PC-3 (cell line): Measurements from ENCODE around the gene TMEM54. TPM values are rescaled to one million over a fixed set of nuclear protein-coding genes. Genes with fewer than 3 reads are reported as not detected.

Source experiments
- ATAC-seq: fragments of 200-7000 bp; cut with Tn5 transposase; 2 replicates; pipeline ENCODE4 v1.9.1; 2020; ENCODE audit warnings: mild to moderate bottlenecking, moderate library complexity
- BruUV-seq: library from RNA; stranded (reverse); fragments of 400-500 nt; replicated peaks from 2 replicates; lab custom pipeline; 2021; lab: Mats Ljungman, UMichigan
- CTCF ChIA-PET: fragments of 300-600 bp; sonication (Branson Sonifier 250); formaldehyde crosslinking; loops from one replicate; lab custom pipeline; 2022; ENCODE audit warnings: antibody characterized with exemption; lab: Charles Lee
- POLR2A ChIA-PET: fragments of 300-600 bp; sonication (Branson Sonifier 250); formaldehyde crosslinking; loops from one replicate; lab custom pipeline; 2022; ENCODE audit warnings: antibody characterized with exemption; ENCODE audit not compliant: unreplicated experiment; lab: Charles Lee
- DNase-seq: peaks from one replicate; pipeline ENCODE4 v3.0.0-alpha.2; 2015
- H2AFZ ChIP-seq: fragments of 300-600 bp; sonication (generic); 2 replicates; pipeline ENCODE4 v1.6.0; 2016; ENCODE audit warnings: antibody characterized with exemption, low read length
- H3F3A ChIP-seq: fragments of 300-600 bp; sonication (generic); one replicate; pipeline ENCODE4 v1.6.0; 2017; ENCODE audit warnings: antibody characterized with exemption, low read length, control low read depth, mild to moderate bottlenecking; ENCODE audit not compliant: unreplicated experiment
- H3K27ac ChIP-seq: fragments of 300-600 bp; sonication (generic); 2 replicates; pipeline ENCODE4 v1.5.1; 2016; ENCODE audit warnings: mild to moderate bottlenecking, low read length
- H3K27me3 ChIP-seq: fragments of 300-600 bp; sonication (generic); 2 replicates; pipeline ENCODE4 v1.6.1; 2016; ENCODE audit warnings: low read length, mixed read lengths
- H3K36me3 ChIP-seq: fragments of 300-600 bp; sonication (generic); 2 replicates; pipeline ENCODE4 v1.6.1; 2016; ENCODE audit warnings: low read depth, mixed run types, low read length, mixed read lengths
- H3K4me1 ChIP-seq: fragments of 300-600 bp; sonication (generic); 2 replicates; pipeline ENCODE4 v1.5.1; 2016; ENCODE audit warnings: low read length; ENCODE audit not compliant: insufficient read depth
- H3K4me2 ChIP-seq: fragments of 300-600 bp; sonication (generic); 2 replicates; pipeline ENCODE4 v1.6.0; 2016; ENCODE audit warnings: low read length
- H3K4me3 ChIP-seq: fragments of 300-600 bp; sonication (generic); 2 replicates; pipeline ENCODE4 v1.5.1; 2016; ENCODE audit warnings: mild to moderate bottlenecking, low read length, mixed read lengths
- H3K79me2 ChIP-seq: fragments of 300-600 bp; sonication (generic); 2 replicates; pipeline ENCODE4 v1.6.1; 2017; ENCODE audit warnings: low read length, mixed read lengths
- H3K9ac ChIP-seq: fragments of 300-600 bp; sonication (generic); 2 replicates; pipeline ENCODE4 v1.6.0; 2016; ENCODE audit warnings: mild to moderate bottlenecking, low read length
- H3K9me2 ChIP-seq: fragments of 300-600 bp; sonication (generic); replicated peaks from 2 replicates; pipeline ENCODE4 v1.6.1; 2016; ENCODE audit warnings: mixed run types, low read length, mixed read lengths
- H3K9me3 ChIP-seq: fragments of 300-600 bp; sonication (generic); 2 replicates; pipeline ENCODE4 v1.6.1; 2016; ENCODE audit warnings: low read length, mixed read lengths
- H4K20me1 ChIP-seq: fragments of 300-600 bp; sonication (generic); 2 replicates; pipeline ENCODE4 v1.6.1; 2016; ENCODE audit warnings: low read length, mixed read lengths
- CTCF ChIP-seq: fragments of 300-600 bp; sonication (generic); conservative IDR thresholded peaks from 2 replicates; pipeline ENCODE4 v1.5.1; 2017; ENCODE audit warnings: antibody characterized with exemption, low read depth, mild to moderate bottlenecking, low read length
- EZH2 ChIP-seq: fragments of 300-600 bp; sonication (generic); IDR thresholded peaks from one replicate; pipeline ENCODE4 v1.6.1; 2017; ENCODE audit warnings: antibody characterized with exemption, mild to moderate bottlenecking, low read length; ENCODE audit not compliant: unreplicated experiment
- EZH2phosphoT487 ChIP-seq: fragments of 300-600 bp; sonication (generic); IDR thresholded peaks from 2 replicates; pipeline ENCODE4 v1.6.1; 2018; ENCODE audit warnings: mild to moderate bottlenecking, antibody characterized with exemption, low read length, borderline replicate concordance
- intact Hi-C: fragments of 100-400 bp; cut with micrococcal nuclease; formaldehyde crosslinking; loops from 2 replicates; pipeline ENCODE4 v1.9.0; 2023
- total RNA-seq: library from RNA; depleted of rRNA; stranded (reverse); fragments of >200 nt; gene quantifications from 2 replicates; pipeline ENCODE4 v1.2.3, GENCODE V29; 2014

TMEM54 gene
- total RNA-seq, 1 experiment from 2014 or later, result 175 TPM

- intact Hi-C loops, result loop anchor here (1.0 kb wide), 1 partner anchor 159 kb away; no protein-coding TSS in a partner anchor
- Histone ChIP-seq H2AFZ (peak overlapping the region; percentile 58), H3K9me3 (no peaks in the 10 kb centered on the region), H3K79me2 (no peaks in the 10 kb centered on the region), H3K9me2 (no peaks in the 10 kb centered on the region), H3K4me2 (peak overlapping the region; percentile 77), H3K36me3 (no peaks in the 10 kb centered on the region), H3F3A (no peaks in the 10 kb centered on the region), H3K27ac (no peak overlapping the region), H3K4me3 (peak overlapping the region; percentile 47; the same call in 1 of the 2 replicates), H3K9ac (no peak overlapping the region), H4K20me1 (no peaks in the 10 kb centered on the region), H3K27me3 (peaks cover 10% of the 10 kb centered on the region; the same call in 1 of the 2 replicates), H3K4me1 (0 out of 2 replicates have a peak, but pooled peaks cover 4% of the 10 kb centered on the region)
- no TSS peak for BruUV-seq
- no peak for TF ChIP-seq EZH2phosphoT487
- no peak for TF ChIP-seq CTCF
- no peak for TF ChIP-seq EZH2
- no peak for DNase-seq
- ATAC-seq, result peak; percentile 21
- CTCF ChIA-PET, result interaction anchor here (0.6 to 0.7 kb wide), 2 partner anchors 18 to 351 kb away, joined by 3 to 4 read pairs; no protein-coding TSS in a partner anchor
- POLR2A ChIA-PET, result interaction anchor here (0.5 kb wide), 1 partner anchor 1575 kb away, joined by 3 read pairs; the partner anchor contains the start of genes SNRNP40 and ZCCHC17
Observed at GRCh38 chr1:32871364-32872191, 29.6 kb downstream of the TMEM54 start.

GRCh38 chr1:32870615-32871363, 30.4 kb downstream of the TMEM54 start, which contains the start of gene FNDC5:
TSS of gene FNDC5 (minus strand) at chr1:32870912.
- Histone ChIP-seq H3F3A (no peaks in the 10 kb centered on the region), H3K9ac (no peak within 1 kb of the TSS), H3K9me3 (no peaks in the 10 kb centered on the region), H3K4me2 (peak within 1 kb of the TSS; percentile 77), H3K36me3 (no peaks in the 10 kb centered on the region), H3K9me2 (no peaks in the 10 kb centered on the region), H3K4me1 (0 out of 2 replicates have a peak, but pooled peaks cover 4% of the 10 kb centered on the region), H4K20me1 (no peaks in the 10 kb centered on the region), H3K4me3 (peak within 1 kb of the TSS; percentile 47; the same call in 1 of the 2 replicates), H3K79me2 (no peaks in the 10 kb centered on the region), H2AFZ (peak within 1 kb of the TSS; percentile 58), H3K27ac (no peak within 1 kb of the TSS), H3K27me3 (peaks cover 10% of the 10 kb centered on the region; the same call in 1 of the 2 replicates)
- intact Hi-C loops, result loop anchor here (1.0 kb wide), 1 partner anchor 158 kb away; no protein-coding TSS in a partner anchor
- POLR2A ChIA-PET, result interaction anchor here (0.5 kb wide), 1 partner anchor 1574 kb away, joined by 3 read pairs; the partner anchor contains the start of genes SNRNP40 and ZCCHC17
- no TSS peak for BruUV-seq
- no peak for DNase-seq
- ATAC-seq, result peak; percentile 48
- TF ChIP-seq EZH2 (peak; percentile 48), CTCF (no peak)
- CTCF ChIA-PET, result interaction anchor here (0.6 to 0.7 kb wide), 2 partner anchors 17 to 350 kb away, joined by 3 to 4 read pairs; no protein-coding TSS in a partner anchor
